GM12873 (cell line): ENCODE results near the gene COQ6.

ENCODE experiments used
- TF ChIP-seq, protein P1 (sequence below): IDR thresholded peaks from 2 replicates; pipeline ENCODE4 v1.5.1; 2012; ENCODE audit warnings: low read depth, mild to moderate bottlenecking, moderate library complexity, low read length, control low read depth; ENCODE audit not compliant: insufficient read depth; ENCODE audit errors: missing control alignments

COQ6 gene

DNA sequence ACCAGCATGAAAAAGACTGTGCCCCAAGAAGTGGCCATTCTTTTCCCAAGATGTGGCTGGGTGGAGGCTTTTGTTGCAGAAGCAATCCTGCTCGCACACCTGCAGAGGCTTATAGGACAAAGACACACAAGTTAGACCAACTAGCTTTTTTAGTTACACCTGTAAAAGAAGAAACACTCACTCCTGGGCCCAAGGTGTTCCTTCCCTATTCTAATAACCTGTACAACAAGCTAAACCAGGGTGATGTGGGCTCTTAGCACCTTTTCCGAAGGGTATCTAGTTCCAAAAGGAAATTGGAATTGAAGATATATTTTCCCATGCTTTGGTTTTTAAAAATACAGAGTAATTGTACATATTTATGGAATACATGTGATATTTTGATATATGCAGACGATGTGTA lies 38.0 kb downstream of the COQ6 start:
- TF ChIP-seq, protein P1, sequence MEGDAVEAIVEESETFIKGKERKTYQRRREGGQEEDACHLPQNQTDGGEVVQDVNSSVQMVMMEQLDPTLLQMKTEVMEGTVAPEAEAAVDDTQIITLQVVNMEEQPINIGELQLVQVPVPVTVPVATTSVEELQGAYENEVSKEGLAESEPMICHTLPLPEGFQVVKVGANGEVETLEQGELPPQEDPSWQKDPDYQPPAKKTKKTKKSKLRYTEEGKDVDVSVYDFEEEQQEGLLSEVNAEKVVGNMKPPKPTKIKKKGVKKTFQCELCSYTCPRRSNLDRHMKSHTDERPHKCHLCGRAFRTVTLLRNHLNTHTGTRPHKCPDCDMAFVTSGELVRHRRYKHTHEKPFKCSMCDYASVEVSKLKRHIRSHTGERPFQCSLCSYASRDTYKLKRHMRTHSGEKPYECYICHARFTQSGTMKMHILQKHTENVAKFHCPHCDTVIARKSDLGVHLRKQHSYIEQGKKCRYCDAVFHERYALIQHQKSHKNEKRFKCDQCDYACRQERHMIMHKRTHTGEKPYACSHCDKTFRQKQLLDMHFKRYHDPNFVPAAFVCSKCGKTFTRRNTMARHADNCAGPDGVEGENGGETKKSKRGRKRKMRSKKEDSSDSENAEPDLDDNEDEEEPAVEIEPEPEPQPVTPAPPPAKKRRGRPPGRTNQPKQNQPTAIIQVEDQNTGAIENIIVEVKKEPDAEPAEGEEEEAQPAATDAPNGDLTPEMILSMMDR: no peak

DNA sequence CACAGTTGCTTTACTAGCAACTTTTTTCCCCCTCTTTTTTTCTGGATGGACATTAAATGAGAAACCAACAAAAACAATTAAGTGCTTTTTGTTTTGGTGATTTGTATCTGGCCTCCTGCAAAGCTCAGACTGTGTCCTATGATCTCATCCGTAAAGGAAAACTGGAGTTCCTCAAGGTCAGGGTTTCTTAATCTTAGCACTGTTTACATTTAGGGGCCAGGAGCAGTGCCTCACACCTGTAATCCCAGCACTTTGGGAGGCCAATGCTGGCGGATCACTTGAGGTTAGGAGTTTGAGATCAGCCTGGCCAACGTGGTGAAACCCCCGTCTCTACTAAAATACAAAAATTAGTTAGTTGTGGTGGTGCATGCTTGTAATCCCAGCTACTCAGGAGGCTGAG lies 41.0 kb downstream of the COQ6 start:
- TF ChIP-seq, protein P1: no peak

DNA sequence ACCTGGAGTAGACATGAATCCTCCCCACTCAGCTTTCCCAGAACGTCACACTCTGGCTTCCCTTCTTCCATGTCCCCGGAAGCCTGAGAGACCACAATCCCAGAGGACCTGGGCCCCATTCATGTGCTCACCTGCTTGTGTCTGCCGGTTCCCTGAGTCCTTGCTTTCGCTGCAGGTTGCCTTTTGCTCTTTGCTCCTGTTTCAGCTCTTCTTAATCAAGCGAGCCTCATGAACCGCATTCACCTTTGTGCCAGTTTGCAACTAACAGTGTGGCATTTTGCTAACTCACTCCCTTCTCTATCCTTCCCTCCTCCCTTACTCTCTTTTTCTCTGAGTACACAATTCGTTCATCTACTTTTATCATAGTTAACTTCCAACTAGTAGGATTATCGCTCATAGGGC lies 45.9 kb downstream of the COQ6 start:
- TF ChIP-seq, protein P1: no peak

DNA sequence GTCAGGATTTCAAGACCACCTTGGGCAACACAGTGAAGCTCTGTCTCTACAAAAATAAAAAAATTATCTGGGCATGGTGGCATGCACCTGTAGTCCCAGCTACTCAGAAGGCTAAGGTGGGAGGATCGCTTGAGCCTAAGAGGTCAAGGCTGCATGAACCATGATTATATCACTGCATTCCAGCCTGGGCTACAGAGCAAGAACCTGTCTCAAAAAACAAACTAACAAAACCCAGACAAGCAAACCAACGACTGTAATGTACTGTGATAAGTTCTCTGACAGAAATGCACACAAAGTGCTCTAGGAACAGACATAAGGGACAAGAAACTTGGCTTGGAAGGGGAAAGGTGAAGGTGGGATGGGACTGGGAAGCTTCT lies 46.6 kb downstream of the COQ6 start:
- TF ChIP-seq, protein P1: no peak

DNA sequence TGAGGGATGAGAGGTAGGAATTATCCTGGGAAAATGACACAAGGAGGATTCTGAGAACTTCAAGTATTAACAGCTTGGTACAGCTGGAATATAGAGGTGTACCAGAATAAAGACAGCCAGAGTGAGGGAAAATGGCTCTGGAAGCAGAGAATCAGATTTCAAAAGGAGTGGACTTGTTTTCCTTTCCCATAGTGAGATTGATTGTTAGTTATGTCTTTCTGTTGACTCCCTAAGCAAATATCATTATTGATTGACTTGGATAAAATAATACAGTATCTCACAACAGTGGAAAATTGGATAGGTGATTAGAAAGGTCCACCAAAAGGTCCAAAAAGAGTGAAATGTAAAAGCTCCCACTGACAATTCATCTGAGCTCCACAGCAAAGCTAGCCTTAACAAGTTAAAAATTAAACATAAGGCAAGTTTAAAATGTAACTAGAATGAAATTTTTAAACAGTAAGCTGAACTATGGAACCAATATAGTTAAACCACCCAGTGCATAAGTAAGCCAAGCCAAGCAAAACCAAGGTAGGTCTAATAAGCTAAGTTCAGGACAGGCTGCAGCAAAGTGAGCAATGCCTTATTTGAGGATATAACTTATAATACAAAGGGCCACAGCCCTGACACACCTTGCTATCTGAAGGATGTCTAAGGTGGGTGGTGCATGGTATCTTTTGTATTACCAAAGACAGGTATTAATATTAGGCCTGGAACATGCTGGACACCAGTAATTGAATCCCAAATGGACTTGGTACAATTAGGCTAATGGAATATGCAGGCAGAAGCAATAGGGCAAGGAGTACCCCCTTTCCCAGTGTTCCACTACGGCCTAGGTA lies 47.2 kb downstream of the COQ6 start:
- TF ChIP-seq, protein P1: no peak

DNA sequence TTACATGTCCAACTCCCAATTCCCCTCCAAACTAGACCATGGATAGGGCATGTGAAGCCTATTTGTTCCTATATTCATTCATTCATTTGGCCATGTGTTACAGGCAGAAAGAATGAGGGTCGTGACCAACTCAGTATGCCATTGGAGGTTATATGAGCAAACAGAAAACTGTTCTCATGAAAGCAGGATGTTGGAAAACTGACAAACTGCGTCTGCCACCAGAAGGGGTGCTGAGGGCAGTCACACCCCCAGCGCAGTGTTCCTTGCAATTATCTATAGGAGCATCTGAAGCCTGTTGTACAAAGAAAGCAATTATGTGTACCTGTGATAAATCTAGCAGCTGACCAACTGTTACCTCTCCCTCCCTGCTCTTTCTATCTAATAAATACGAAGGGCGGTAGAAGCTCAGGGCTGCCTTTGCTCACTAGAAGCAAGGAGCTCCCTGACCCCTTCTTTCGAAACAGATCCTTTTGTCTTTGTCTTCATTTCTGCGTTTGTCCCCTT lies 47.9 kb downstream of the COQ6 start:
- TF ChIP-seq, protein P1: no peak

DNA sequence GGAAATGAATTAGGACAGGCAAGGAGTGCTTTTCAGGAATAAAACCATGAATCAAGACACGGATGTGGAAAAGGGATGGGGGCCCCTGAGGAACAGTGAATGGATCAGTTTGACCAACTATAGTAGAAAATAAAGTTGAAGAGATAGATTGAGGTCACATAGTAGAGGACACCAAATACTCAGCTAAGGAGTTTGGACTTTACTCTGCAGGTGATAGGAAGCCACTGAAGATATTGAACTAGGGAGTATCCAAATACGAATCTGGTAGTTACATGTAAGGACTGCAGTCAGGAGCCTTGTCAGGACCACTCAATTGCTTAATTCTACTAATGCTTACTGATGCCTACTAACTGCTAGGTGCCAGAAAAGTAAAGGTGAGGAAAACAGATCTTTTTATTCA lies 48.6 kb downstream of the COQ6 start:
- TF ChIP-seq, protein P1: no peak
